ENCODE data around the gene PAMR1. TPM values are rescaled to one million over a fixed set of nuclear protein-coding genes. Genes with fewer than 3 reads are reported as not detected.

Gene PAMR1
- total and polyA plus RNA-seq, 10 of the 15 experiments (the other 5 are each of a cell fraction or from before 2014, with no cell fraction given), result 0.04 TPM; not detected in 9

DNA sequence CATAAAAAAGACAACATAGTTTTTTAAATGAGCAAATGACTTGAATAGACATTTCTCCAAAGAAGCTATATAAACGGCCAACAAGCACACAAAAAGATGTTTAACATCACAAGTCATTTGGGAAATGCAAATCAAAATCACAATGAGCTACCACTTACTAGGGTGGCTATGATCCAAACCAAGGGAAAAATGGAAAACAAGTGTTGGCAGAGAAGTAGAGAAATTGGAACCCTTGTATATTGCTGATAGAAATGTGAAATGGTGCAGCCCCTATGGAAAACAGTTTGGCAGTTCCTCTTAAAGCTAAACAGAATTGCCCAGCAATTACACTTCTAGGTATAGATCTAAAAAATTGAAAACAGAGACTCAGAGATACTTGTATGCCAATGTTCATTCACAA lies 29.0 kb downstream of the PAMR1 start:
- ChIA-PET RAD21 (ENCODE audit: unreplicated experiment) (interaction anchor here (1.6 kb wide), 1 partner anchor 12 kb away, joined by 6 read pairs; no protein-coding TSS in a partner anchor), CTCF (no interaction called here), POLR2A (no interaction called here), SMC1A (ENCODE audit: uncharacterized antibody, unreplicated experiment) (interaction anchor here (1.6 kb wide), 1 partner anchor 10 kb away, joined by 4 read pairs; no protein-coding TSS in a partner anchor)
- DNase-seq (ENCODE audit: low read depth, low spot score) (no peak), ATAC-seq (no peak), FAIRE-seq (no peak)
- Histone ChIP-seq H3K27me3 (replicated peaks in 1 of 2; ENCODE audit: control insufficient read depth in 2 of 2, insufficient read depth in 2 of 2, low read length in 1 of 2) (peaks cover 0 to 2% of the 10 kb centered on the region in 2 experiments; a peak in 2 of 4 replicates), H3K4me2 (ENCODE audit: control insufficient read depth, insufficient read depth) (no peak overlapping the region), H3K4me3 (no peak overlapping the region), H3K79me2 (ENCODE audit: control insufficient read depth, insufficient read depth, low read length) (no peaks in the 10 kb centered on the region), H3K9ac (ENCODE audit: control insufficient read depth, insufficient read depth, low read length) (no peak overlapping the region), H3K27ac (ENCODE audit: control insufficient read depth, insufficient read depth) (no peak overlapping the region), H3K36me3 (ENCODE audit: control insufficient read depth in 2 of 2, insufficient read depth in 2 of 2, low read length in 1 of 2) (no peaks in the 10 kb centered on the region), H3K4me1 (ENCODE audit: control insufficient read depth, insufficient read depth, low read length) (no peaks in the 10 kb centered on the region), H3K9me3 (replicated peaks; ENCODE audit: control insufficient read depth, insufficient read depth, low read length) (no peaks in the 10 kb centered on the region), H2AFZ (ENCODE audit: control insufficient read depth, low read depth, low read length) (no peak overlapping the region), H4K20me1 (ENCODE audit: control insufficient read depth, insufficient read depth) (no peaks in the 10 kb centered on the region)
- 0% methylated on average over 1 of the region's 1 CpG for WGBS (ENCODE audit: insufficient coverage, insufficient replicate concordance, low lambda C conversion rate, missing lambda C conversion rate)
- TF ChIP-seq ZNF274 (IDR thresholded peaks at IDR 0.05; ENCODE audit: insufficient read depth, insufficient read length) (no peak), NR2C1 (IDR thresholded peaks at IDR 0.05) (no peak)
- intact Hi-C loops (cut with micrococcal nuclease; ENCODE audit: unreplicated experiment) (no loop called here), in situ Hi-C loops (cut with MboI) (no loop called here)
- no TSS peak for BruUV-seq (replicated peaks)

DNA sequence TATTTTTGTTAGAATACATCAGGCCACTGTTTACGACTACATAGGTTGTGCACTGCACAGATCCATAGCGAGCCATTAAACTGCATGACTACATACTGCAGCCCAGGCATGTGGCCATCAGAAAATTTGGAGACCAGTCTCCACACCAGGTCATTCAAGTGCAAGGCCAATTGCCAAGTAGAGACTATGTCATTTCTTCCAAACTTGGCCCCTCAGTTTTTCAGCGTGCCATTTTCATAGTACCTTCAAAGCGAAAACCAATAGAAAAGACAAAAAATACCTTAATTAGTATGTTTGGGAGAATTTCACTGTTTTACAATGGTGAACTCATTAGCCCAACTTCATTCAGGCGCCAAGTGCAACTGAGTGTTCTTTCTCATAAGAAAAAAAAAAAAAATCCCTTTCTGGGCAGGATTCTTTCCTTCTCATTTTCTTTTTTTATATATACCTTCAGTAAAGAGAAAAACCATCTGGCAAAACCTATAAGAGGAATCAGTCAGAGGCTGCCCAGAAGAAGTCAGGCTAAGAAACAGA lies 30.4 kb downstream of the PAMR1 start:
- POLR2A ChIA-PET, result no interaction called here
- H3K27me3 ChIP-seq (replicated peaks in 1 of 2; ENCODE audit: control insufficient read depth in 2 of 2, insufficient read depth in 2 of 2, low read length in 1 of 2), result peaks cover 0 to 2% of the 10 kb centered on the region in 2 experiments; a peak in 2 of 4 replicates
- no peaks in the 10 kb centered on the region for H3K9me3 ChIP-seq (replicated peaks; ENCODE audit: control insufficient read depth, insufficient read depth, low read length)
- RAD21 ChIA-PET (ENCODE audit: unreplicated experiment), result no interaction called here
- FAIRE-seq (no peak), DNase-seq (ENCODE audit: low read depth, low spot score) (no peak), ATAC-seq (no peak)
- H3K4me1 ChIP-seq (ENCODE audit: control insufficient read depth, insufficient read depth, low read length), result no peaks in the 10 kb centered on the region
- in situ Hi-C loops (cut with MboI) (no loop called here), intact Hi-C loops (cut with micrococcal nuclease; ENCODE audit: unreplicated experiment) (no loop called here)
- CTCF ChIA-PET, result no interaction called here
- H3K9ac ChIP-seq (ENCODE audit: control insufficient read depth, insufficient read depth, low read length), result no peak overlapping the region
- SMC1A ChIA-PET (ENCODE audit: uncharacterized antibody, unreplicated experiment), result no interaction called here
- no peaks in the 10 kb centered on the region for H3K36me3 ChIP-seq (ENCODE audit: control insufficient read depth in 2 of 2, insufficient read depth in 2 of 2, low read length in 1 of 2)
- no peak overlapping the region for H3K4me2 ChIP-seq (ENCODE audit: control insufficient read depth, insufficient read depth)
- no peak overlapping the region for H3K27ac ChIP-seq (ENCODE audit: control insufficient read depth, insufficient read depth)
- no peaks in the 10 kb centered on the region for H3K79me2 ChIP-seq (ENCODE audit: control insufficient read depth, insufficient read depth, low read length)
- WGBS (ENCODE audit: insufficient coverage, insufficient replicate concordance, low lambda C conversion rate, missing lambda C conversion rate), result 22% methylated on average over 5 of the region's 5 CpGs
- no TSS peak for BruUV-seq (replicated peaks)
- H4K20me1 ChIP-seq (ENCODE audit: control insufficient read depth, insufficient read depth), result no peaks in the 10 kb centered on the region
- TF ChIP-seq POLR2A (IDR thresholded peaks at IDR 0.05; ENCODE audit: low read depth, low read length), result no peak
- TF ChIP-seq, protein P1, sequence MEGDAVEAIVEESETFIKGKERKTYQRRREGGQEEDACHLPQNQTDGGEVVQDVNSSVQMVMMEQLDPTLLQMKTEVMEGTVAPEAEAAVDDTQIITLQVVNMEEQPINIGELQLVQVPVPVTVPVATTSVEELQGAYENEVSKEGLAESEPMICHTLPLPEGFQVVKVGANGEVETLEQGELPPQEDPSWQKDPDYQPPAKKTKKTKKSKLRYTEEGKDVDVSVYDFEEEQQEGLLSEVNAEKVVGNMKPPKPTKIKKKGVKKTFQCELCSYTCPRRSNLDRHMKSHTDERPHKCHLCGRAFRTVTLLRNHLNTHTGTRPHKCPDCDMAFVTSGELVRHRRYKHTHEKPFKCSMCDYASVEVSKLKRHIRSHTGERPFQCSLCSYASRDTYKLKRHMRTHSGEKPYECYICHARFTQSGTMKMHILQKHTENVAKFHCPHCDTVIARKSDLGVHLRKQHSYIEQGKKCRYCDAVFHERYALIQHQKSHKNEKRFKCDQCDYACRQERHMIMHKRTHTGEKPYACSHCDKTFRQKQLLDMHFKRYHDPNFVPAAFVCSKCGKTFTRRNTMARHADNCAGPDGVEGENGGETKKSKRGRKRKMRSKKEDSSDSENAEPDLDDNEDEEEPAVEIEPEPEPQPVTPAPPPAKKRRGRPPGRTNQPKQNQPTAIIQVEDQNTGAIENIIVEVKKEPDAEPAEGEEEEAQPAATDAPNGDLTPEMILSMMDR (IDR thresholded peaks at IDR 0.05 in 2 of 3, conservative IDR thresholded peaks at IDR 0.05 in 1 of 3; ENCODE audit: control insufficient read depth in 2 of 3, extremely low read depth in 1 of 3, insufficient read depth in 1 of 3, low read depth in 3 of 3, low read length in 3 of 3), result no peak
- no peak for TF ChIP-seq ZSCAN29 (IDR thresholded peaks at IDR 0.05)
- no peak for TF ChIP-seq RUNX3 (IDR thresholded peaks at IDR 0.05; ENCODE audit: low read length)
- TF ChIP-seq FOXM1 (IDR thresholded peaks at IDR 0.05; ENCODE audit: low read depth, low read length), result no peak
- TF ChIP-seq SREBF2 (IDR thresholded peaks at IDR 0.05; ENCODE audit: low read length), result no peak
- H3K4me3 ChIP-seq, result no peak overlapping the region
- H2AFZ ChIP-seq (ENCODE audit: control insufficient read depth, low read depth, low read length), result no peak overlapping the region
